Omental fat pad (tissue), 4 donors: ENCODE results near the gene FLT3LG. TPM values are rescaled to one million over a fixed set of nuclear protein-coding genes. Genes with fewer than 3 reads are reported as not detected.

Experiments used
- ATAC-seq: fragments of 150-250 bp; one replicate; pipeline ENCODE4 v1.9.1; 2016; ENCODE audit warnings: mild to moderate bottlenecking, moderate library complexity; ENCODE audit not compliant: low FRiP score
- DNase-seq: peaks from one replicate; pipeline ENCODE4 v3.0.0-alpha.2; 2019; ENCODE audit warnings: low spot score
- CTCF ChIP-seq, 3 donors: fragments of 450-650 bp; IDR thresholded peaks; one replicate each; pipeline ENCODE4 v1.5.1; 2016 to 2017; ENCODE audit warnings: antibody characterized with exemption in 3 of 3, mild to moderate bottlenecking in 3 of 3, moderate library complexity in 2 of 3
- total RNA-seq, 4 donors: library from RNA; depleted of rRNA; stranded (reverse); fragments of >200 nt; gene quantifications; one replicate each; pipeline ENCODE4 v1.1.0, GENCODE V29; 2016

FLT3LG gene
- total RNA-seq, 4 donors from 2014 or later: 2.3 to 11.2 (median 2.6) TPM

GRCh38 chr19:49435670-49436069 lies 38.3 kb upstream of the FLT3LG start:
- ATAC-seq (no peak), DNase-seq (no peak)
- TF ChIP-seq CTCF (IDR thresholded peaks at IDR 0.05): no peak

GRCh38 chr19:49436381-49437017 lies 37.5 kb upstream of the FLT3LG start:
- DNase-seq (no peak), ATAC-seq (no peak)
- no peak for TF ChIP-seq CTCF (IDR thresholded peaks at IDR 0.05)

DNA sequence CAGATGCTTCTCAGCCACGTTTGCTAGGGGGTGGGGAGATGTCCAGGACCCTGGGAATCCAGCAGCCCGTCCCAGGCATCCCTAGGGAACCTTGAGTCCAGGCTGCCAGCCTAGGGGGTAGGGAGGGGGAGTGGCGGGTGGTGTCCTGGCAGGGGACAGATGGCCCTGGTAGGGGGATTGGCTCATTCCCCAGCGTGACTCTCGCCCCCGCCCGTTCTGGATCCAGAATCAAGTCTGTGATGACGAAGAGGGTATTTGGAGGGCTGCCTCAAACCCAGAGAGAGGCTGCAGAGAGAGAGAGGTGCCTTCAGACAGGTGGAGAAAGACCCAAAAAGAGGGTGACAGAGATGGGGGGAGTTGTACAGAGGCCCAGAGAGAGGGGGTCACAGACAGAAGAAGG lies 36.8 kb upstream of the FLT3LG start:
- ATAC-seq (no peak), DNase-seq (no peak)
- no peak for TF ChIP-seq CTCF (IDR thresholded peaks at IDR 0.05)

DNA sequence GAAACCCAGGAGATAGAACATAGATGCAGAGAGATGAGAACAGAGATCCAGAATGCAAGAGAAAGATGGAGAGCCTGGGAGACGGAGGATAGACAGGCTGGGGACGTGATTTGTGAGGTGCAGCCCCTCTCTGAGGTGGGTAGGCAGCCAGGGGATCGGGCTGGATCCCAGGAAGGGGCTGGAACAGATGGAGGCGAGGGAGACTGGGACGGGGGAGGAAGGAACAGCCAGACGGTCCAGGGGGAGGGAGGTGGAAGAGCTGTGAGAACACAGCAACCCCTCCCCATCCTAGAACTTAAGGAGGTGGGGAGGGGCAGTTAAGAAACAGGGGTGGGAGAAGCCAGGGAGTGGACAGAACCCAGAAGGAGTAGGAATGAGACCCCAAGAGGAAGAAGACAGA lies 35.8 kb upstream of the FLT3LG start:
- TF ChIP-seq CTCF (IDR thresholded peaks at IDR 0.05): no peak

DNA sequence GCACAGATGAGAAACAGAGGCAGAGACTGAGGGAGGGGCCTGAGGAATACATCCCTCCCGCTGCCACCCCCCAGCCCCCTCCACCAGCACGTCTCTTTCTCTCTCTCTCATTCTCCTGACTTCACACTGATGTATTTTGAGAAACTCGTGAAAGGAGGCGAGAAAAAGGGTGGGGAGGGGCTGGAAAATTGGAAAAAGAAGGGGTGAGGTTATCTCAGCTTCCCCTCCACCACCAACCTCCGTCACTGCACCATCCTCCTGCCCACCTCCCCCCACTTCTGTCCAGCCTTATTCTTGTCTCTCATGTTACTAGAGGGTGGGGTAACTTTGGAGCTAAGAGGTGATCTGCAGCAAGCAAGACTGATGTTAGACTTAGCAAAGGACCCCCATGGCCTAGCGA lies 34.2 kb upstream of the FLT3LG start:
- ATAC-seq (no peak), DNase-seq (no peak)
- TF ChIP-seq CTCF (IDR thresholded peaks at IDR 0.05): no peak

More for the DNA sequence above, 35.8 kb upstream of the FLT3LG start:
- ATAC-seq (no peak), DNase-seq (no peak)

GRCh38 chr19:49440439-49441209 lies 33.4 kb upstream of the FLT3LG start:
- no peak for DNase-seq
- no peak for ATAC-seq
- TF ChIP-seq CTCF (IDR thresholded peaks at IDR 0.05): no peak
